NCI-H2029 treated with DMSO at 0.1 percent for 48 hours (cell line): ENCODE data around the gene TNFRSF1B.

ENCODE experiments used
- DNase-seq: peaks from one replicate; lab custom pipeline; 2025; lab: John Stamatoyannopoulos, UW

Gene TNFRSF1B

GRCh38 chr1:12176298-12177118, 9.7 kb downstream of the TNFRSF1B start:
- DNase-seq, result no peak

- DNase-seq, result no peak
Observed at GRCh38 chr1:12177156-12177998, 10.6 kb downstream of the TNFRSF1B start.

GRCh38 chr1:12177999-12178441, 11.2 kb downstream of the TNFRSF1B start:
- DNase-seq, result peak; percentile 45

GRCh38 chr1:12178511-12178910, 11.7 kb downstream of the TNFRSF1B start:
- no peak for DNase-seq

- no peak for DNase-seq
Observed at GRCh38 chr1:12179111-12179519, 12.3 kb downstream of the TNFRSF1B start.

- no peak for DNase-seq
Observed at GRCh38 chr1:12179676-12180075, 12.9 kb downstream of the TNFRSF1B start.

GRCh38 chr1:12180315-12180714, 13.5 kb downstream of the TNFRSF1B start:
- no peak for DNase-seq

- no peak for DNase-seq
Observed at GRCh38 chr1:12180903-12181302, 14.1 kb downstream of the TNFRSF1B start.

GRCh38 chr1:12181568-12181967, 14.8 kb downstream of the TNFRSF1B start:
- no peak for DNase-seq

GRCh38 chr1:12182410-12182984, 15.7 kb downstream of the TNFRSF1B start:
- DNase-seq, result no peak

GRCh38 chr1:12183095-12183794, 16.5 kb downstream of the TNFRSF1B start:
- DNase-seq, result no peak

- DNase-seq, result no peak
Observed at GRCh38 chr1:12184008-12184681, 17.4 kb downstream of the TNFRSF1B start.

- DNase-seq, result no peak
Observed at GRCh38 chr1:12185036-12185917, 18.5 kb downstream of the TNFRSF1B start.

- no peak for DNase-seq
Observed at GRCh38 chr1:12185918-12186678, 19.3 kb downstream of the TNFRSF1B start.

- no peak for DNase-seq
Observed at GRCh38 chr1:12186679-12186985, 19.8 kb downstream of the TNFRSF1B start.

- no peak for DNase-seq
Observed at GRCh38 chr1:12188115-12188514, 21.3 kb downstream of the TNFRSF1B start.

- DNase-seq, result no peak
Observed at GRCh38 chr1:12188657-12189327, 22.0 kb downstream of the TNFRSF1B start.

GRCh38 chr1:12189328-12189682, 22.5 kb downstream of the TNFRSF1B start:
- no peak for DNase-seq
